ENCODE data around the gene CSK. TPM values are rescaled to one million over a fixed set of nuclear protein-coding genes. Genes with fewer than 3 reads are reported as not detected.
A peak's percentile ranks its signal among the peaks of the same experiment; 100 is the strongest.
"Not testable (repeated sequence)": the region's sequence is repeated elsewhere in the genome, so short reads cannot be mapped to it uniquely, and the experiment has no call there.

Gene CSK
- polyA plus RNA-seq (2014; cell fraction: cytosol; rRNA removed): 47.3 and 50.9 TPM in 2 replicates
- polyA plus RNA-seq (2014; cell fraction: nucleus; rRNA removed): 87.5 and 113 TPM in 2 replicates

DNA sequence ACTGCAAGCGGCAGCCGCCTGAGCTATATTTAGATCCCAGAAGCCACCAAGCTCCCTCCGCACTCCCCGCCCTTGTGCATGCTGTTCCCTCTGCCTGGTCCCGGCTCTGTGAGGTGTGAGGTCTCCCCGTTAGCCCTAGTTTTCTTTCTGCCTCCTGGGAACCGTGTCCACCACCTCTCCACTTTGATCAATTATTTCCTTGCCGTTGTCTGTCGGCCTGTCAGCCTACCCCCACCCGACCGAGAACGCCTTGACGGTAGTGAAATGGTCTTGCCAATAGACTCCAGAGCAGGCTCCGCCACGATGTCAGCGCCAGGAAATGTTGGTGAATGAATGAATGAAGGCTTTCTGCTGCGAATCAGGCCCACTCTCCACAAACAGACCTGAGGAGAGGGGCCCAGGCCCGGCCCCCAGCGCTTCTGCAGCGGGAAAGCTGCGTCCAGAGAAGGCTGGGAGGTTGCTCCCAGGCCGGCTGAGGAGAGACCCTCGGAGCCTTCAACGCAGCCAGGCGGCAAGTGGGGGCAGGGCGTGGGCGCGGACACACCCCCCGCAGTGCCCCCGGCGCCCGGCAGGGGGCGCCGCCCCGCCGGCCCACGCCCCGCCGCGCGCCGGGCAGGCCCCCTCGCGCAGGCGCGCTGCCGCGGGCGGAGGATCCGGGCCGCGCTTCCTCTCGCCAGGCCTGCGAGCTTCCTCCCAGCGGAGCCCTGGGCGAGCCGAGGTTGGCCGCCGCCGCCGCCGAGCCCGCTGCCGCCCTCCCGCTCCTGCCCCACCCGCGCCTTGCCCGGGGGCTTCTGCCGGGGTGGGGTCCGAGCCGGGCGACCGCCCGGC, at the start of gene CSK:
Gene CSK (plus strand): TSS at position 650 of the 828 bp plus-strand sequence. CDS start 16,218 bp downstream, outside the sequence.
- DNase-seq (ENCODE audit: low spot score): peak; percentile 60

DNA sequence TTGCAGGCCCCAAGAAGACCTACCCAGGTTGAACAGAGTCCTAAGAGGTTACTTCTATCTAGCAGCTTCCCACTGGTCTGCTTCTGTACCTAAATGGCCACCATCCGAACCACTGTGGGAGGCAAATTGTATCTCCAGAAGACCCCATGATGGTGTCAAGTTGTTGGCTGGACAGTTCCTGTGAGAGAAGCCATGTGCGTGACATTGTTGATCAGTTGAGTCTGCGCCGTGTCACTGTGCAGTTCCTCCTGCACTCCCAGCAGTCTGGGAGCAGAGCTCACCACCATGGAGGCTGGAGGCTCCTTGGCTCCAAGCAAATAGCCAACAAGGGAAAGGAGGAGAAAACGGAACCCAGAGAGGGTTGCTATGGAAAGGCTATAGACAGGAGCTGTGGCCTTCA, 49.0 kb upstream of the CSK start:
- DNase-seq (ENCODE audit: low spot score): no peak

DNA sequence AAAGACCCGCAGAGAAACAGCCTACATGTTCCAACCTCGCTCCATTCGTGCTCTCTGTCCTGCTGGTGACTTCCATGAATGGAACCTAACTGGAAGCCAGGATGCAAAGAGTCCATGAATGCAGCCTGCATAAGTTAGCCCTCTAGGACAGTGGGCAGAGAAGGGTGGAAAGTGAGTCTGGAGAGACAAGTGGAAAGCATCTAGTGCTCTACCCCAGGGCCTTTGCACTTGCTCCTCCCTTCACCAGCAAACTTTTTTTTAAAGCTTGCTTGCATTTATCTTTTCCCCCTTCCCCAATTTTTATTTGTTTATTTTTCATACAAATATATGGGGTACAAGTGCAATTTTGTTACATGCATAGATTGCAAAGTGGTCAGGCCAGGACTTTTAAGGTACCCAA, 48.6 kb upstream of the CSK start:
- no peak for DNase-seq (ENCODE audit: low spot score)

DNA sequence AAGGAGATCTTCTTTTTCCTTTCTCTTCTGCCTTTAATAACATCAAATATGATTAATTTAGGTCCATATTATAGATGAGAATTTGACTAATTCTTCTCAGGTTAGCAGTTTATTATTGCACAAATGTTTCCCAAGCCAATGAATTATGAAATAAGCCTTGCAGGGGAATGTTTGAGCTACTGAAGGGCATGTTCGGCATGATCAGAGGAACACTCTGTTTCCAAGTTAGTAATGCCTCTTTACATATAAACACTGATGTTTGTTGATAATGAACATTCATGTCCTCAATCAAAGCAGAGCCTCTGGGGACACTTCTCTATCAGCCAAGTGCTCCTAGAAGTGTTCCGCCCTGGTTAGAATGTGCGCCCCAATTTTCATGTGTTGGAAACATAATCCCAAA, 46.6 kb upstream of the CSK start:
- DNase-seq (ENCODE audit: low spot score): no peak

DNA sequence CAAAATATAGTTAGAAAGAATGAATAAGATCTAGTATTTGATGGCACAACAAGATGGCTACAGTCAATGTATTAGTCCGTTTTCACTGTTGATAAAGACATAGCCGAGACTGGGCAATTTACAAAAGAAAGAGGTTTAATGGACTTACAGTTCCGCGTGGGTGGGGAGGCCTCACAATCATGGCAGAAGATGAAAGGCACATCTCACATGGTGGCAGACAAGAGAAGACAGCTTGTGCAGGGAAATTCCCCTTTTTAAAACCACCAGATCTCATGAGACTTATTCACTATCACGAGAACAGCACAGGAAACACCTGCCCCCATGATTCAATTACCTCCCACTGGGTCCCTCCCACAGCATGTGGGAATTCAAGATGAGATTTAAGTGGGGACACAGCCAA, 43.6 kb upstream of the CSK start:
- DNase-seq (ENCODE audit: low spot score): not testable (repeated sequence)

DNA sequence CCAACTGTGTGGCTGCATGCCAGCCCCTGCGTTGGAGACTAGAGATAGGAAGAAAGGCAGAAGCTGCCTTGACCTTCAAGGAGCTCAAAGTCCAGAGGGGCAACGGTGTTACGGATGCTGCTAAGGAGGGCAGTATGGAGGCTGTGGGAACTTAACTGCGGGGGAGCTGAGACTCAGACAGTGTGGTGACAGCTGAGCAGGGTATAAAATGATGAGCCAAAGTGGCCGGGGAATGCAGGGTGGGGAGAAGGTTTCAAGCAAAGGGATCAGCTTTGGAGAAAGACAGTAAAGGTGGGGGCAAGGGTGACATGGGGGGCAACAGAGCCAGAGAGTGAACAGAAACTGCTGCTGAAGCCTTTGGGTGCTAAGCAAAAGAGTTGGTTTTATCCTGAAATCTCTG, 39.5 kb upstream of the CSK start:
- DNase-seq (ENCODE audit: low spot score): no peak

DNA sequence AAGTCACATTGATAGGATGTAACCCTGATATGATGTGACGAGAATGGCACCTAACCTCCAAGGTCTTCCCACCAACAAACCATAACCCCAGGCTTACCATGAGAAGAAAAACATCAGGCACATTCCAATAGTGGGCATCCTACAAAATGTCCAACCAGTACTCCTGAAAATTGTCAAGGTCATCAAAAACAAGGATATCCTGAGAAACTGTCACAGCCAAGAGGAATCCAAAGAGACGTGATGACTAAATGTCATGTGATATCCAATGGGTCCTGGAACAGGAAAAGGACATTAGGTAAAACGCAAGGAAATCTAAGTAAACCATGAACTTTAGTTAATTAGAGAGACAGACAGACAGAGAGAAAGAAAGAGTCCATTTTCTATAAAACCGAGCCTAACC, 35.5 kb upstream of the CSK start:
- no peak for DNase-seq (ENCODE audit: low spot score)

DNA sequence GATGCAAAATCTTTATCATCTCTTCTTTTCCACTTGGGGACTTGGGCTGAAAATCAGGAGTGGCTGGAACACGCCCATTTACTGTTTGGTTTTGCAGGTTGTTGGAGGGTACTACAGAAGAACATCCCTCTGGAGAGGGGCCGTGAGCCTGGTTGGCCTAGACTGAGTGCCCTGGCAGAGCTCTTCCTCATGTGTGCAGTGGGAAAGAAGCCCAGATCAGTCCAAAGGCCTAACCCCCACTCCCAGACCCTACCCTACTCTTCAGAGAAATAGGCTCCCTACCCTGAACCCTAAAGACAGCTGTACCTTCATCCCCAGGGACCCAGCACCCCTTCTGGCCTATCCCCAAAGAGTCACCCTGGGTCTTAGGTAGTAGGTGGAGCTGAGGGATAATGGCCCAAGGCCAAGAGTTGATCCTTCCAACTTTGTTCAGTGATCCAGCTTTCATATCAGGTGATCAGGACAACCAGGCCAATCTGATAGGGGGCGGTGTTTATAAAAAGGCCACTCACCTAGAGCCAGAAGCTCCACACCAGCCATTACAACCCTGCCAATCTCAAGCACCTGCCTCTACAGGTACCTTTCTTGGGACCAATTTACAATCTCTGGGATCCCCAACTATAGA, 33.4 kb upstream of the CSK start, which contains the start of gene CYP1A2:
Gene CYP1A2 (plus strand): TSS at position 524 of the 625 bp plus-strand sequence. CDS start 894 bp downstream, outside the sequence.
- no peak for DNase-seq (ENCODE audit: low spot score)

DNA sequence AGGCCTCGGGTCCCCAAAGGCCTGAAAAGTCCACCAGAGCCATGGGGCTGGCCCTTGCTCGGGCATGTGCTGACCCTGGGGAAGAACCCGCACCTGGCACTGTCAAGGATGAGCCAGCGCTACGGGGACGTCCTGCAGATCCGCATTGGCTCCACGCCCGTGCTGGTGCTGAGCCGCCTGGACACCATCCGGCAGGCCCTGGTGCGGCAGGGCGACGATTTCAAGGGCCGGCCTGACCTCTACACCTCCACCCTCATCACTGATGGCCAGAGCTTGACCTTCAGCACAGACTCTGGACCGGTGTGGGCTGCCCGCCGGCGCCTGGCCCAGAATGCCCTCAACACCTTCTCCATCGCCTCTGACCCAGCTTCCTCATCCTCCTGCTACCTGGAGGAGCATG, 32.0 kb upstream of the CSK start:
- no peak for DNase-seq (ENCODE audit: low spot score)

DNA sequence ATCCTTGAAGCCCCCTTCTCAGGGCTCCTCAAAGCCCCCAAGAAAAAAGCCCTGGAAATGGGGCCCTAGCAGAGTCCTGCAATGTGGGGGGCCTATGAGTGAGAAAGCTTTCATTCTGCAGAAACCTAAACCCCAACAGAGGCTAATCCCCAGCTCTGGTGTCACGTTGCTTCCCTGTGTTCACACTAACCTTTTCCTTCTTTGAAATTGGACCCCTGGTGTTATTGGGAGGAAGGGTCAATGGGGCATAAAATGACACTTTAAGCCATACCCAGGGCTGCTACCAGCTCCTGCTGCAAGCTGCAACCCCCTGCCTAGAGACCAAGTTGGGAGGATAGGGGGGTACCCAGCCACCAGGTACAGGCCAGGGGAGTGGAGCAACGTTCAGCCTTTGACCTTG, 31.1 kb upstream of the CSK start:
- DNase-seq (ENCODE audit: low spot score): no peak

DNA sequence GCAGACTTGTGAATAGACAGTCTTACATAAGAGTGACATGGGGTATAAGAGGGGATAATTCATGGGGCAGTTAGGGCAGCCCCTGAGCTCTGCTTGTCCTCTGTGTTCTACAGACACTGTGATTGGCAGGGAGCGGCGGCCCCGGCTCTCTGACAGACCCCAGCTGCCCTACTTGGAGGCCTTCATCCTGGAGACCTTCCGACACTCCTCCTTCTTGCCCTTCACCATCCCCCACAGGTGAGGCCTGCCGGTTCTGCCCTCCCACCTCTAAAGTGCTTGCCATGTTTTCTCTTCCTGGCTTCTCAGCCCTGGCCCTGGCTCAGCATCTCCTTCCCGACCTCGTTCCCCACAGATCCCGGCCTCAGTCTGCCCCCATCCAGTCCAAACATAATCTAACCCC, 29.9 kb upstream of the CSK start:
- no peak for DNase-seq (ENCODE audit: low spot score)

DNA sequence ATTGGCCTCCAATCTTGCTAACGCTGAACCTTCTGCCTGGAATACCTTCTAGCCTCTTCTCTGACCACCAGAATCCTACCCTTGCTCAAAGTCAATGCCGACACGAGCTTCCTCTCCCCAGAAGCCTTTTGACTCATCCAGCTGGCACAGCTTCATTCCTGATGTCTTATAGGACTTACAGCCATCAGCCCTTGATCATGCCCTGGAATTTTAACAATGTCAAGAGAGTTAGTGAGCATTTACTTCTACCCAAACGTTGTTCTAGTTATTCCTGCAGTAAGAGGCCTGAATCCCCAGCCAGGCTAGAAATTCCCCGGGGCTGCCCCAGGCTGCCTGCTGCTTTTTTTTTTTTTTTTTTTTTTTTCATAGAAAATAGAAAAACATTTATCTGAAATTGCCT, 29.3 kb upstream of the CSK start:
- no peak for DNase-seq (ENCODE audit: low spot score)

DNA sequence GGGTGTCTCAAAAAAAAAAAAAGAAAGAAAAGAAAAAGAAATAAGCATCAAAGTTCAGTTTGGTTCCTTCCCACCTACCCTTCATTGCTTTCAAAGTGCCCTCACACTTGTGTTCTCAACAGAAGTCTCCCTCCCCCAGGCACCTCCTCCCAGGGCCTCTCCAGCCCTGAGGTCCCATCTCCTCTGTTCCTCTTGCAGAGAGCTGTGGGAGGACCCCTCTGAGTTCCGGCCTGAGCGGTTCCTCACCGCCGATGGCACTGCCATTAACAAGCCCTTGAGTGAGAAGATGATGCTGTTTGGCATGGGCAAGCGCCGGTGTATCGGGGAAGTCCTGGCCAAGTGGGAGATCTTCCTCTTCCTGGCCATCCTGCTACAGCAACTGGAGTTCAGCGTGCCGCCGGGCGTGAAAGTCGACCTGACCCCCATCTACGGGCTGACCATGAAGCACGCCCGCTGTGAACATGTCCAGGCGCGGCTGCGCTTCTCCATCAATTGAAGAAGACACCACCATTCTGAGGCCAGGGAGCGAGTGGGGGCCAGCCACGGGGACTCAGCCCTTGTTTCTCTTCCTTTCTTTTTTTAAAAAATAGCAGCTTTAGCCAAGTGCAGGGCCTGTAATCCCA, 27.2 kb upstream of the CSK start:
- DNase-seq (ENCODE audit: low spot score): no peak

DNA sequence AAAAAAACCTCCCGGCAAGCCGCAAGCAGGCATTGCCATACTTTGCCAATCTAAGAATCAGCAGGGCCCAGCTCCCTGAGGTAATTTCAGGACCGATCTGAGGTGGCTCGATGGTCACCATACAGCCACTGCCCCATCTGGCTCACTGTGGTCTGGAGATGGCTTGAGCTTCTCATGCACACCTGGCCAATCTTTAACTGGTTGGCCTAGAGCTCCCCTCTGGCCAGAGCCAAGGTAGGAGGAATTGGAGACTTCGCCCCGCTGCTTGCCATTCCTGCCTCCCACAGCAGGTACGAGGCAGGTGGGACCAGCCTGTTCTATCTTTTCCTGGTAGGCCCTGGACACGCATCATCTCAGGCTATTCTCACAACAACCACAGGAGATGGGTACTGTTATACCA, 23.1 kb upstream of the CSK start:
- DNase-seq (ENCODE audit: low spot score): no peak

DNA sequence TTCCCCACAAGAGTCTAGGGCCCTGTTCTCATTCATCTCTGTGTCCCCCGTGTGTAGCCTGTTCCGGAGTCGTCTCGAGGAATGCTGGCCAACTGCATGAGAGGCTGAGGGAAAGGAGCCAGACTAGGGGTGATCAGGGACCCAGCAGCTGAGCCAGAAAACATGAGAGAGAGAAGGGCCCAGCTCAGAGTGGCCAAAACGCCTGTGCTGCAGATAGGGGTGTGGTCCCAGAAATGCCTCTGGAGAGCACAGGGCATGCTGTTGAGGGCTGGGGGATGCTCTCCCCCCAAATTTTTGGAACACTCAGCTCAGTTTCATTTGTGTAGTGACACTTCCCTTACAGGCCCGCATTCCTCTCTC, 19.1 kb upstream of the CSK start:
- DNase-seq (ENCODE audit: low spot score): no peak

DNA sequence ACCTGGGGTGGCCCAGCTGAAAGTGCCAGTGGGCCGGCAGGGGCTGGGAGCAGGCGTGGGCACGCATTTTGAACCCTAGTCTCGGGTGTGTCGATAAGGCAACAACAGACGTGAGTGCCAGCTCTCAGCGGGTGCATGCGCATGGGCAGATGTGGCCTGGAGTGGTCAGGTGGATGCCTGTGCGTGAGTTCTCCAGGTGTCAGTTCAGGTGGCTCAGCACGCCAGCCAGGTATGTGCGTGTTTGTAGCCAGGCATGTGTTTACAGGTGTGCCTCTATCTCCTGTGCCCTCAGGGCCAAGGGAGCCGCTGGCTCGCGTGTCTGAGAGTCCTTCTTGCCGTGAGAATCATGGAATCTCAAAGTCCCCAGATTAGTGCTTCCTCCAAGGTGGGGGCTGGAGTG, 18.5 kb upstream of the CSK start:
- no peak for DNase-seq (ENCODE audit: low spot score)

DNA sequence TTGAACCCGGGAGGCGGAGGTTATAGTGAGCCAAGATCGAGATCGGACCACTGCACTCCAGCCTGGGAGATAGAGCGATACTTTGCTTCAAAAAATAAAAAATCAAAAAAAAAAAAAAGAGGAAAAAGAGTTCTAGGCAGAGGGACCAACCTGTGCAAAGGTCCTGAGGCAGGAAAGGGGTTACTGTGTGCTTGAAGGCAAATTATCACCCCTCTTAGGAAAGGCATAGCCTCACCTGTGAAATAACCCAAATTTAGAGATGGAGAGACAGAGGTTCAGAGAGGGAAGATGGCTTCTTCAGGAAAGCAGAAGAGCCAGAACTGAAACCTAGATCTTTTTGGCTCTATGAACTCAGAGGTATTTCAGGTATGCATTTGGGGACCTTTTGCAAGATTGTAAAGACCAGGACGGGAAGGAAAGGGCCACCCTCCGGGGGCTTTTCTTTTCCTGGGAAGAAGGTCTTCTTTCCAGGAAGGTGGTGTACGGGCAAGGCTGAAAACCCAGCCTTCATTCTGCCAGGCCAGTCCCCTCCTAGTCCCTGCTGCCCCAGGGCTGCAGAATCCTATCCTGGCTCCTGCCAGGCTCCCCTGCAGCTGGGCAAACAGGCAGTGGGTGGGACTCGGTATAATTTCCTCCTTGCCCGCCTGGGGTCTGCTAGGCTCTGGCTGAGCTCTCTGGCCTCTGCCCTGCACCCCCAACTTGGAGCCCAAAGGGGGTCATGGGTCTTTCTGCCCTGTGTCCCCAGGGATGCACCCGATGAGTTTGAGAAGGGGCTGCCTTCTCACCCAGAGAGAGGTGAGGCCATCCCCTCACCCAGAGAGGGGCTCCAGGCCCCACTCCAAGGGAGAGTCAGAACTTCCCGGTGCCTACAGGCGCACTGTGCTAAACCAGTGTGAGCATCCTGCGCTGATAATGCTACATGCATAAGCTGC, 14.4 kb upstream of the CSK start:
- DNase-seq (ENCODE audit: low spot score): no peak

DNA sequence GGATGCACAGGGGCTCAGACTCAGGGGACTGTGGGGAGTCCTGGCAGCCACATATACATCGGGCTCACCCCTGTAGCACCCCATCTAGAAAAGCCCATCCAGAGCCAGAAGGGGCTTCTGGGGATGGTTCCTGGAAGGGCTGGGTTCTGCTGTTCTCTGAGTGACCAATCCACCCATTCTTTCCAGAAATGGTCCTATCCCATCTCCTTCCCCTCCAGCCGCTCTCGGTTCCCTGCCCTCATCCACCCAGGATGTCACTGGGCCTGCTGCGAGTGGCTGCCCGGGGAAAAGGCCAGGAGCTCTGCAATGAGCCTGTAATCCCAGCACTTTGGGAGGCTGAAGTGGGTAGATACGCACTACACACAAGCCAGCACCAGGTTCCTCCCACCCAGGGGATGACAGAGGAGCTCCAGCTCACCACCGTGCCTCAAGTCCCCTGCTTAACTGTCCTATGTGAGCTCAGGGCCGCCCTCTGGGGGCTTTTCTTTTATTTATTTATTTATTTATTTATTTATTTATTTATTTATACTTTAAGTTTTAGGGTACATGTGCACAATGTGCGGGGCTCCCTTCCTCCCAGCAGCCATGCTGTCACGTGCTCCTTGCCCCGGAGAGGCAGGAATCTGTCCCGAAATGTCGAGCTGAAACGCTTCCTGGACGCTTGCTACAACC, 13.6 kb upstream of the CSK start:
- no peak for DNase-seq (ENCODE audit: low spot score)

DNA sequence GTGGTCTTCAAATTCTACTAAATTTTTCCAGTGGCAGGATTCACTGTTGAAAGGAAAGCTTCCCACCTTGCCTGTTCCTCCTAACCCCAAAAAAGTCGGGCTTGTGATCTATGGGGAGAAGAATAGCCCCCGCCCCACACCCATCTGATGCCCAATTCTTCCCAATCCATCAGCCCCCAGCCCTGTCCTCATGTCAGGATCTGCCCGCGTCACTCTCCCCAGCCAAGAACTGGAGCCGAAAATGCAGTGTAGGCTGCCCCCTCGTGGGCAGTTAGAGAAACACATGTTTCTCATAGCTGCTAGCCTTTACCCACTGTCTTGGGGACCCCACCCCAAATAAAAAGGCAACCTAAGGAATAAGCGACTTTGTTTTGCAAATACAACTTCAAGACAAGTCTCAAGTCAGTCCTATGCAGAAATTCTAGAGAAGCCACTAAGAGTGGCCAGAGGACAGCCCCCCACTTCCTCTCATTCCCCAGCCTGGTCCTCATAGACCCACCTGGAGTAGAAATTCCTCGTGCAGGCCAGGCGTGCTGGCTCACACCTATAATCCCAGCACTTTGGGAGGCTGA, 13.0 kb upstream of the CSK start:
- DNase-seq (ENCODE audit: low spot score): peak; percentile 72

DNA sequence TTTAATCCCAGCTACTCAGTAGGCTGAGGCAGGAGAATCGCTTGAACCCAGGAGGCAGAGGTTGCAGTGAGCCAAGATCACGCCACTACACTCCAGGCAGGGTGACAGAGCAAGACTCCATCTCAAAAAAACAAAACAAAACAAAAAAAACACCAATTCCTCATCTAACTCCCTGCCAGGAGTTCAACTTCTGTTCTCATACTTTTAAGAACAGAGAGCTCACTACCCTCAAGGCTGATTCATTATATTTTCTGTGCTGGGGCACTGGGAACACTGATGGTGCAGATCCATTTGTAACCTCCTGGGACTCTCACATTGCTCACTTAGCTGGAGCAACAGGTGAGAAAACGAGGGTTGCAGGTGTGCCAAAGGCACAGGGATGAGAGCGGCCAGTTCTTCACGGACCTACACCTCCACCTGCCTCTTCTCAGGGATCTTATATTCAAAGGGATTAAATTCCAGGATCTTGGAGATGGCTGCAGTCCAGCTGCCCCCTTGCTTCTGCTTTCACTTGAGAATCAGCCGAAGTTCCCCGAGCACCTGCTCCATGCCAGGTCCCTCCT, 12.3 kb upstream of the CSK start:
- no peak for DNase-seq (ENCODE audit: low spot score)
